PC-3 (cell line): ENCODE results near the gene REEP1. TPM values are rescaled to one million over a fixed set of nuclear protein-coding genes. Genes with fewer than 3 reads are reported as not detected.

Experiments
- ATAC-seq: fragments of 200-7000 bp; cut with Tn5 transposase; 2 replicates; pipeline ENCODE4 v1.9.1; 2020; ENCODE audit warnings: mild to moderate bottlenecking, moderate library complexity
- Bru-seq: library from RNA; stranded (reverse); fragments of 400-500 nt; gene quantifications from one replicate; lab custom pipeline; 2021; lab: Mats Ljungman, UMichigan
- BruChase-seq, 2 experiments: library from RNA; stranded (reverse); fragments of 400-500 nt; gene quantifications; one replicate each; lab custom pipeline; 2021; lab: Mats Ljungman, UMichigan
- BruUV-seq: library from RNA; stranded (reverse); fragments of 400-500 nt; replicated peaks from 2 replicates; lab custom pipeline; 2021; lab: Mats Ljungman, UMichigan
- CTCF ChIA-PET: fragments of 300-600 bp; sonication (Branson Sonifier 250); formaldehyde crosslinking; loops from one replicate; lab custom pipeline; 2022; ENCODE audit warnings: antibody characterized with exemption; lab: Charles Lee
- POLR2A ChIA-PET: fragments of 300-600 bp; sonication (Branson Sonifier 250); formaldehyde crosslinking; loops from one replicate; lab custom pipeline; 2022; ENCODE audit warnings: antibody characterized with exemption; ENCODE audit not compliant: unreplicated experiment; lab: Charles Lee
- DNase-seq: peaks from one replicate; pipeline ENCODE4 v3.0.0-alpha.2; 2015
- H2AFZ ChIP-seq: fragments of 300-600 bp; sonication (generic); 2 replicates; pipeline ENCODE4 v1.6.0; 2016; ENCODE audit warnings: antibody characterized with exemption, low read length
- H3F3A ChIP-seq: fragments of 300-600 bp; sonication (generic); one replicate; pipeline ENCODE4 v1.6.0; 2017; ENCODE audit warnings: antibody characterized with exemption, low read length, control low read depth, mild to moderate bottlenecking; ENCODE audit not compliant: unreplicated experiment
- H3K27ac ChIP-seq: fragments of 300-600 bp; sonication (generic); 2 replicates; pipeline ENCODE4 v1.5.1; 2016; ENCODE audit warnings: mild to moderate bottlenecking, low read length
- H3K27me3 ChIP-seq: fragments of 300-600 bp; sonication (generic); 2 replicates; pipeline ENCODE4 v1.6.1; 2016; ENCODE audit warnings: low read length, mixed read lengths
- H3K36me3 ChIP-seq: fragments of 300-600 bp; sonication (generic); 2 replicates; pipeline ENCODE4 v1.6.1; 2016; ENCODE audit warnings: low read depth, mixed run types, low read length, mixed read lengths
- H3K4me1 ChIP-seq: fragments of 300-600 bp; sonication (generic); 2 replicates; pipeline ENCODE4 v1.5.1; 2016; ENCODE audit warnings: low read length; ENCODE audit not compliant: insufficient read depth
- H3K4me2 ChIP-seq: fragments of 300-600 bp; sonication (generic); 2 replicates; pipeline ENCODE4 v1.6.0; 2016; ENCODE audit warnings: low read length
- H3K4me3 ChIP-seq: fragments of 300-600 bp; sonication (generic); 2 replicates; pipeline ENCODE4 v1.5.1; 2016; ENCODE audit warnings: mild to moderate bottlenecking, low read length, mixed read lengths
- H3K79me2 ChIP-seq: fragments of 300-600 bp; sonication (generic); 2 replicates; pipeline ENCODE4 v1.6.1; 2017; ENCODE audit warnings: low read length, mixed read lengths
- H3K9ac ChIP-seq: fragments of 300-600 bp; sonication (generic); 2 replicates; pipeline ENCODE4 v1.6.0; 2016; ENCODE audit warnings: mild to moderate bottlenecking, low read length
- H3K9me2 ChIP-seq: fragments of 300-600 bp; sonication (generic); replicated peaks from 2 replicates; pipeline ENCODE4 v1.6.1; 2016; ENCODE audit warnings: mixed run types, low read length, mixed read lengths
- H3K9me3 ChIP-seq: fragments of 300-600 bp; sonication (generic); 2 replicates; pipeline ENCODE4 v1.6.1; 2016; ENCODE audit warnings: low read length, mixed read lengths
- H4K20me1 ChIP-seq: fragments of 300-600 bp; sonication (generic); 2 replicates; pipeline ENCODE4 v1.6.1; 2016; ENCODE audit warnings: low read length, mixed read lengths
- CTCF ChIP-seq: fragments of 300-600 bp; sonication (generic); conservative IDR thresholded peaks from 2 replicates; pipeline ENCODE4 v1.5.1; 2017; ENCODE audit warnings: antibody characterized with exemption, low read depth, mild to moderate bottlenecking, low read length
- EZH2 ChIP-seq: fragments of 300-600 bp; sonication (generic); IDR thresholded peaks from one replicate; pipeline ENCODE4 v1.6.1; 2017; ENCODE audit warnings: antibody characterized with exemption, mild to moderate bottlenecking, low read length; ENCODE audit not compliant: unreplicated experiment
- EZH2phosphoT487 ChIP-seq: fragments of 300-600 bp; sonication (generic); IDR thresholded peaks from 2 replicates; pipeline ENCODE4 v1.6.1; 2018; ENCODE audit warnings: mild to moderate bottlenecking, antibody characterized with exemption, low read length, borderline replicate concordance
- intact Hi-C: fragments of 100-400 bp; cut with micrococcal nuclease; formaldehyde crosslinking; loops from 2 replicates; pipeline ENCODE4 v1.9.0; 2023
- long read RNA-seq: library from polyadenylated mRNA; unstranded; transcript quantifications from one replicate; pipeline ENCODE4 v2.0.0, GENCODE V29; 2021; ENCODE audit not compliant: unreplicated experiment
- total RNA-seq: library from RNA; depleted of rRNA; stranded (reverse); fragments of >200 nt; gene quantifications from 2 replicates; pipeline ENCODE4 v1.2.3, GENCODE V29; 2014; rRNA removed

Gene REEP1
- total RNA-seq = 0.06 TPM in 1 of 2 replicates, not detected in the other
- percentile 6 among the genes with signal in this experiment for Bru-seq, nascent RNA
- percentile 3 among the genes with signal in this experiment for BruChase-seq, experiment 1, labeled RNA remaining after a 6-hour chase
- percentile 2 among the genes with signal in this experiment for BruChase-seq, experiment 2, labeled RNA remaining after a 2-hour chase
- long read RNA-seq, partial matches to known transcripts = 0 of 1 reads
- long read RNA-seq, other reads (novel, unspliced or antisense) = 1 of 1 reads

GRCh38 chr2:86337244-86337835 lies at the start of gene REEP1:
TSS of gene REEP1 (minus strand) at chr2:86337626. CDS start at chr2:86337510, 116 bp downstream.
- peak within 1 kb of the TSS; percentile 22 for H2AFZ ChIP-seq

GRCh38 chr2:86383844-86384243 lies 46.4 kb upstream of the REEP1 start:
- no peak overlapping the region for H3K4me3 ChIP-seq
- no peaks in the 10 kb centered on the region; the same call in 1 of the 2 replicates for H3K9me2 ChIP-seq
- no peaks in the 10 kb centered on the region for H3K79me2 ChIP-seq
- ChIA-PET CTCF (no interaction called here), POLR2A (no interaction called here)
- DNase-seq (no peak), ATAC-seq (no peak)
- H3K27ac ChIP-seq = no peak overlapping the region
- H4K20me1 ChIP-seq = no peaks in the 10 kb centered on the region
- H3K27me3 ChIP-seq = peaks cover 5% of the 10 kb centered on the region; the same call in 1 of the 2 replicates
- no peak overlapping the region for H3K4me2 ChIP-seq
- no peaks in the 10 kb centered on the region for H3K4me1 ChIP-seq
- H3K9me3 ChIP-seq = no peaks in the 10 kb centered on the region
- intact Hi-C loops = no loop called here
- BruUV-seq = no TSS peak
- no peaks in the 10 kb centered on the region for H3K36me3 ChIP-seq
- no peak overlapping the region for H3K9ac ChIP-seq
- H3F3A ChIP-seq = no peaks in the 10 kb centered on the region
- TF ChIP-seq EZH2 = no peak
- no peak for TF ChIP-seq EZH2phosphoT487
- TF ChIP-seq CTCF = no peak
- H2AFZ ChIP-seq = no peak overlapping the region

More at GRCh38 chr2:86337244-86337835, at the start of gene REEP1:
- H3K36me3 ChIP-seq = no peaks in the 10 kb centered on the region
- TF ChIP-seq CTCF (no peak), EZH2 (no peak), EZH2phosphoT487 (no peak)
- no peaks in the 10 kb centered on the region for H3F3A ChIP-seq
- POLR2A ChIA-PET = no interaction called here
- peaks cover 90% of the 10 kb centered on the region for H3K27me3 ChIP-seq
- intact Hi-C loops = no loop called here
- H3K9me3 ChIP-seq = peaks cover 8% of the 10 kb centered on the region; the same call in 1 of the 2 replicates
- H3K9me2 ChIP-seq = no peaks in the 10 kb centered on the region
- no TSS peak for BruUV-seq
- H3K79me2 ChIP-seq = no peaks in the 10 kb centered on the region
- 0 out of 2 replicates have a peak, but pooled peaks cover 4% of the 10 kb centered on the region for H3K4me1 ChIP-seq
- DNase-seq (no peak), ATAC-seq (peak; percentile 66)
- no peak within 1 kb of the TSS for H3K27ac ChIP-seq
- peak within 1 kb of the TSS; percentile 77 for H3K4me2 ChIP-seq
- H3K9ac ChIP-seq = no peak within 1 kb of the TSS
- peak within 1 kb of the TSS; percentile 55 for H3K4me3 ChIP-seq
- CTCF ChIA-PET = interaction anchor here (0.5 kb wide), 1 partner anchor 29 kb away, joined by 3 read pairs; no protein-coding TSS in a partner anchor
- H4K20me1 ChIP-seq = no peaks in the 10 kb centered on the region

GRCh38 chr2:86382698-86383097 lies 45.3 kb upstream of the REEP1 start:
- Histone ChIP-seq H3K9me3 (no peaks in the 10 kb centered on the region), H3K36me3 (no peaks in the 10 kb centered on the region), H3K27me3 (peaks cover 6% of the 10 kb centered on the region; the same call in 1 of the 2 replicates), H3K9ac (no peak overlapping the region), H3K4me1 (no peaks in the 10 kb centered on the region), H3K4me2 (no peak overlapping the region), H3K9me2 (no peaks in the 10 kb centered on the region; the same call in 1 of the 2 replicates), H4K20me1 (no peaks in the 10 kb centered on the region), H3K4me3 (no peak overlapping the region), H3K27ac (no peak overlapping the region), H3K79me2 (no peaks in the 10 kb centered on the region), H2AFZ (no peak overlapping the region), H3F3A (no peaks in the 10 kb centered on the region)
- BruUV-seq = no TSS peak
- DNase-seq (no peak), ATAC-seq (no peak)
- intact Hi-C loops = no loop called here
- ChIA-PET CTCF (no interaction called here), POLR2A (no interaction called here)
- no peak for TF ChIP-seq EZH2phosphoT487
- no peak for TF ChIP-seq EZH2
- TF ChIP-seq CTCF = no peak
